Caco-2 (cell line): Measurements from ENCODE around the gene DCTD. TPM values are rescaled to one million over a fixed set of nuclear protein-coding genes. Genes with fewer than 3 reads are reported as not detected.
A peak's percentile ranks its signal among the peaks of the same experiment; 100 is the strongest.

Source experiments
- BruUV-seq: library from RNA; stranded (reverse); fragments of 400-500 nt; replicated peaks from 2 replicates; lab custom pipeline; 2021; lab: Mats Ljungman, UMichigan
- CTCF ChIA-PET: fragments of 300-600 bp; sonication (Branson Sonifier 250); formaldehyde crosslinking; loops from one replicate; lab custom pipeline; 2022; ENCODE audit warnings: antibody characterized with exemption; lab: Charles Lee
- POLR2A ChIA-PET: fragments of 300-600 bp; sonication (Branson Sonifier 250); formaldehyde crosslinking; loops from one replicate; lab custom pipeline; 2022; ENCODE audit warnings: antibody characterized with exemption; lab: Charles Lee
- DNase-seq, 2 experiments: peaks; one replicate each; pipeline versions ENCODE4 v3.0.0 to v3.0.0-alpha.2; 2020 to 2022
- H3K27me3 ChIP-seq: replicated peaks from 2 replicates; pipeline ENCODE4 v1.6.0; 2011; ENCODE audit warnings: low read length; ENCODE audit not compliant: control insufficient read depth, insufficient read depth
- H3K36me3 ChIP-seq: 2 replicates; pipeline ENCODE4 v1.5.1; 2011; ENCODE audit warnings: low read length; ENCODE audit not compliant: control insufficient read depth, insufficient read depth
- H3K4me1 ChIP-seq: fragments of 250-450 bp; sonication (Bioruptor Pico); 2 replicates; pipeline ENCODE4 v1.5.1; 2020; ENCODE audit warnings: mild to moderate bottlenecking
- H3K4me3 ChIP-seq: 2 replicates; pipeline ENCODE4 v1.5.1; 2011; ENCODE audit warnings: low read depth, mild to moderate bottlenecking, control low read depth, low read length
- H3K9me3 ChIP-seq: fragments of 250-450 bp; sonication (Bioruptor Pico); 2 replicates; pipeline ENCODE4 v1.5.1; 2020; ENCODE audit warnings: mild to moderate bottlenecking, moderate library complexity
- H3K27ac Mint-ChIP-seq: one replicate; pipeline ENCODE4 v1.8.0; 2022; ENCODE audit warnings: mixed read lengths; ENCODE audit not compliant: unreplicated experiment
- H3K27me3 Mint-ChIP-seq: one replicate; pipeline ENCODE4 v1.8.0; 2022; ENCODE audit warnings: mixed read lengths; ENCODE audit not compliant: insufficient read depth, unreplicated experiment
- H3K36me3 Mint-ChIP-seq: one replicate; pipeline ENCODE4 v1.8.0; 2022; ENCODE audit warnings: mild to moderate bottlenecking, mixed read lengths; ENCODE audit not compliant: insufficient read depth, unreplicated experiment
- H3K4me1 Mint-ChIP-seq: one replicate; pipeline ENCODE4 v1.8.0; 2022; ENCODE audit warnings: low read depth, mixed read lengths; ENCODE audit not compliant: unreplicated experiment
- H3K4me3 Mint-ChIP-seq: one replicate; pipeline ENCODE4 v1.8.0; 2022; ENCODE audit warnings: mild to moderate bottlenecking, moderate library complexity, mixed read lengths; ENCODE audit not compliant: unreplicated experiment
- H3K9me3 Mint-ChIP-seq: one replicate; pipeline ENCODE4 v1.8.0; 2022; ENCODE audit warnings: mixed read lengths; ENCODE audit not compliant: unreplicated experiment
- CTCF ChIP-seq, 2 experiments: fragments of 200-600 bp in 1 of 2; IDR thresholded peaks; 1 replicate in 1 of 2; 2 replicates in 1 of 2; pipeline versions ENCODE4 v1.5.1 to v1.8.0; 2011 to 2022; ENCODE audit warnings: antibody characterized with exemption in 1 of 2, control low read depth in 1 of 2, inconsistent platforms in 1 of 2, low read depth in 1 of 2, low read length in 1 of 2, mild to moderate bottlenecking in 1 of 2, moderate library complexity in 1 of 2; ENCODE audit not compliant: insufficient read depth in 1 of 2, severe bottlenecking in 1 of 2, unreplicated experiment in 1 of 2
- intact Hi-C: fragments of 100-400 bp; cut with micrococcal nuclease; formaldehyde crosslinking; loops from one replicate; pipeline ENCODE4 v1.10.0; 2022; ENCODE audit not compliant: unreplicated experiment
- total RNA-seq: library from RNA; stranded (reverse); gene quantifications from 2 replicates; pipeline ENCODE4 v1.2.3, GENCODE V29; 2022

The DCTD gene
- total RNA-seq, 1 experiment from 2014 or later, result 79.0 TPM

GRCh38 chr4:182856862-182857261 is 60.3 kb downstream of the DCTD start:
- Mint-ChIP-seq H3K27ac (no peak overlapping the region), H3K27me3 (no peaks in the 10 kb centered on the region), H3K36me3 (no peaks in the 10 kb centered on the region), H3K4me3 (no peak overlapping the region), H3K9me3 (no peaks in the 10 kb centered on the region), H3K4me1 (peaks cover 13% of the 10 kb centered on the region)
- intact Hi-C loops, result no loop called here
- DNase-seq, result no peak
- Histone ChIP-seq H3K36me3 (no peaks in the 10 kb centered on the region), H3K4me1 (peaks cover 7% of the 10 kb centered on the region; the same call in 1 of the 2 replicates), H3K9me3 (0 out of 2 replicates have a peak, but pooled peaks cover 6% of the 10 kb centered on the region), H3K4me3 (no peak overlapping the region), H3K27me3 (no peaks in the 10 kb centered on the region)
- CTCF ChIA-PET, result no interaction called here
- no TSS peak for BruUV-seq
- POLR2A ChIA-PET, result no interaction called here
- TF ChIP-seq CTCF (IDR thresholded peaks at IDR 0.05; ENCODE audit: insufficient read depth in 1 of 2, low read depth in 1 of 2, low read length in 1 of 2, severe bottlenecking in 1 of 2, unreplicated experiment in 1 of 2), result no peak

- Mint-ChIP-seq H3K27me3 (no peaks in the 10 kb centered on the region), H3K4me1 (peaks cover 13% of the 10 kb centered on the region), H3K27ac (no peak overlapping the region), H3K36me3 (no peaks in the 10 kb centered on the region), H3K9me3 (no peaks in the 10 kb centered on the region), H3K4me3 (no peak overlapping the region)
- TF ChIP-seq CTCF (IDR thresholded peaks at IDR 0.05; ENCODE audit: insufficient read depth in 1 of 2, low read depth in 1 of 2, low read length in 1 of 2, severe bottlenecking in 1 of 2, unreplicated experiment in 1 of 2), result no peak
- BruUV-seq, result no TSS peak
- DNase-seq, result peak in 1 of 2 experiments; percentile 0
- Histone ChIP-seq H3K9me3 (0 out of 2 replicates have a peak, but pooled peaks cover 6% of the 10 kb centered on the region), H3K4me3 (no peak overlapping the region), H3K27me3 (no peaks in the 10 kb centered on the region), H3K36me3 (no peaks in the 10 kb centered on the region), H3K4me1 (peaks cover 7% of the 10 kb centered on the region; the same call in 1 of the 2 replicates)
- intact Hi-C loops, result no loop called here
- POLR2A ChIA-PET, result no interaction called here
- CTCF ChIA-PET, result no interaction called here
Measured at GRCh38 chr4:182855877-182856276, 61.3 kb downstream of the DCTD start.

- BruUV-seq, result no TSS peak
- CTCF ChIA-PET, result no interaction called here
- POLR2A ChIA-PET, result no interaction called here
- intact Hi-C loops, result no loop called here
- H3K4me3 ChIP-seq, result no peak overlapping the region
- H3K36me3 ChIP-seq, result no peaks in the 10 kb centered on the region
- Mint-ChIP-seq H3K9me3 (no peaks in the 10 kb centered on the region), H3K4me3 (no peak overlapping the region), H3K4me1 (peaks cover 13% of the 10 kb centered on the region), H3K27ac (no peak overlapping the region), H3K36me3 (no peaks in the 10 kb centered on the region), H3K27me3 (no peaks in the 10 kb centered on the region)
- H3K4me1 ChIP-seq, result peaks cover 7% of the 10 kb centered on the region; the same call in 1 of the 2 replicates
- H3K9me3 ChIP-seq, result 0 out of 2 replicates have a peak, but pooled peaks cover 6% of the 10 kb centered on the region
- TF ChIP-seq CTCF (IDR thresholded peaks at IDR 0.05; ENCODE audit: insufficient read depth in 1 of 2, low read depth in 1 of 2, low read length in 1 of 2, severe bottlenecking in 1 of 2, unreplicated experiment in 1 of 2), result no peak
- H3K27me3 ChIP-seq, result no peaks in the 10 kb centered on the region
- DNase-seq, result peak in 1 of 2 experiments; percentile 36
Measured at GRCh38 chr4:182855312-182855711, 61.9 kb downstream of the DCTD start.
